A549 (cell line): ENCODE data around the gene KLHL29. TPM values are rescaled to one million over a fixed set of nuclear protein-coding genes. Genes with fewer than 3 reads are reported as not detected.

Experiments
- ATAC-seq, 2 experiments: fragments of 200-7000 bp in 1 of 2; fragments of >200 bp in 1 of 2; cut with Nextera tagmentation in 1 of 2; cut with Tn5 transposase in 1 of 2; 3 replicates each; pipeline versions ENCODE4 v1.8.0 to v1.9.1; 2018 to 2020; ENCODE audit warnings: mild to moderate bottlenecking in 1 of 2, moderate library complexity in 1 of 2
- CTCF ChIA-PET: fragments of 300-600 bp; sonication (Branson Sonifier 250); formaldehyde crosslinking; extraction: SDS; loops from one replicate; lab custom pipeline; 2021; ENCODE audit warnings: antibody characterized with exemption, inconsistent platforms; lab: Yijun Ruan, JAX
- POLR2A ChIA-PET: fragments of 350-600 bp; formaldehyde crosslinking; extraction: SDS; loops from one replicate; lab custom pipeline; 2021; ENCODE audit warnings: antibody characterized with exemption, inconsistent platforms; lab: Yijun Ruan, JAX
- DNase-seq, 2 experiments: peaks; one replicate each; pipeline versions ENCODE4 v3.0.0 to v3.0.0-alpha.2; 2011 to 2016; ENCODE audit warnings: low read depth in 1 of 2, low spot score in 1 of 2
- FAIRE-seq: peaks from 2 replicates; lab custom pipeline; 2011; peaks lifted over from hg19 to GRCh38; lab: Jason Lieb, UNC
- H3K27ac ChIP-seq, 2 experiments: fragments of >200 bp; sonication (Bioruptor Twin); formaldehyde crosslinking; 3 replicates each; pipeline ENCODE4 v1.5.1; 2016 to 2017
- H3K4me1 ChIP-seq: fragments of >200 bp; sonication (Bioruptor Twin); formaldehyde crosslinking; 3 replicates; pipeline ENCODE4 v1.6.1; 2016
- H3K4me2 ChIP-seq: fragments of >200 bp; sonication (Bioruptor Twin); formaldehyde crosslinking; 3 replicates; pipeline ENCODE4 v1.6.1; 2016
- H3K4me3 ChIP-seq: fragments of >200 bp; sonication (Bioruptor Twin); formaldehyde crosslinking; 3 replicates; pipeline ENCODE4 v1.5.1; 2016
- H3K9me3 ChIP-seq: fragments of >200 bp; sonication (Bioruptor Twin); formaldehyde crosslinking; 3 replicates; pipeline ENCODE4 v1.6.1; 2016
- BHLHE40 ChIP-seq: IDR thresholded peaks from 2 replicates; pipeline ENCODE4 v1.6.1; 2012; ENCODE audit warnings: low read depth, low read length, inconsistent platforms
- CEBPB ChIP-seq, 2 experiments: fragments of >200 bp in 1 of 2; sonication (Bioruptor Twin) in 1 of 2; formaldehyde crosslinking in 1 of 2; IDR thresholded peaks; 2 replicates each; pipeline ENCODE4 v1.6.1; 2012 to 2016
- EHF ChIP-seq: fragments of 250-450 bp; sonication (Bioruptor Pico); IDR thresholded peaks from 2 replicates; pipeline ENCODE4 v1.5.0; 2020; ENCODE audit warnings: mild to moderate bottlenecking
- EHMT2 ChIP-seq: fragments of 200-600 bp; sonication (generic); IDR thresholded peaks from 2 replicates; pipeline ENCODE4 v1.6.1; 2016; ENCODE audit warnings: antibody characterized with exemption, low read depth, mild to moderate bottlenecking, moderate library complexity
- ELK1 ChIP-seq: fragments of 150-350 bp; IDR thresholded peaks from 2 replicates; pipeline ENCODE4 v1.6.1; 2014; ENCODE audit warnings: low read depth, mild to moderate bottlenecking, low read length
- HOXA7 ChIP-seq: fragments of 250-450 bp; sonication (Bioruptor Pico); IDR thresholded peaks from 2 replicates; pipeline ENCODE4 v1.5.0; 2020; ENCODE audit warnings: mild to moderate bottlenecking, moderate library complexity
- HOXB13 ChIP-seq: fragments of 250-450 bp; sonication (Bioruptor Pico); IDR thresholded peaks from 2 replicates; pipeline ENCODE4 v1.5.0; 2020; ENCODE audit warnings: low read depth, mild to moderate bottlenecking, moderate library complexity
- JUN ChIP-seq, 2 experiments: fragments of >200 bp; sonication (Bioruptor Twin); formaldehyde crosslinking; IDR thresholded peaks; 2 replicates in 1 of 2; 3 replicates in 1 of 2; pipeline ENCODE4 v1.6.1; 2016 to 2017
- NFE2L2 ChIP-seq: fragments of 150-350 bp; conservative IDR thresholded peaks from 2 replicates; pipeline ENCODE4 v1.6.1; 2014; ENCODE audit warnings: low read length
- POLR2A ChIP-seq: IDR thresholded peaks from 2 replicates; pipeline ENCODE4 v1.6.1; 2012; ENCODE audit warnings: mild to moderate bottlenecking, low read length
- POLR2AphosphoS2 ChIP-seq: conservative IDR thresholded peaks from 2 replicates; pipeline ENCODE4 v1.6.1; 2012; ENCODE audit warnings: low read length, improper control_type of control experiment, inconsistent platforms
- RAD21 ChIP-seq, 2 experiments: fragments of >200 bp in 1 of 2; sonication (Bioruptor Twin) in 1 of 2; formaldehyde crosslinking in 1 of 2; IDR thresholded peaks in 1 of 2; conservative IDR thresholded peaks in 1 of 2; 2 replicates in 1 of 2; 3 replicates in 1 of 2; pipeline ENCODE4 v1.6.1; 2012 to 2018; ENCODE audit warnings: inconsistent platforms in 1 of 2
- REST ChIP-seq: fragments of 200-600 bp; sonication (generic); IDR thresholded peaks from 2 replicates; pipeline ENCODE4 v1.6.1; 2016; ENCODE audit warnings: antibody characterized with exemption, mild to moderate bottlenecking, moderate library complexity
- RNF2 ChIP-seq: fragments of 200-600 bp; sonication (generic); IDR thresholded peaks from 2 replicates; pipeline ENCODE4 v1.6.1; 2016; ENCODE audit warnings: low read depth, mild to moderate bottlenecking, antibody characterized with exemption, moderate library complexity, borderline replicate concordance
- TFCP2L1 ChIP-seq: fragments of 250-450 bp; sonication (Bioruptor Pico); IDR thresholded peaks from 2 replicates; pipeline ENCODE4 v1.5.0; 2021; ENCODE audit warnings: mild to moderate bottlenecking
- ZC3H11A ChIP-seq: fragments of 450-650 bp; IDR thresholded peaks from 2 replicates; pipeline ENCODE4 v1.6.1; 2014; ENCODE audit warnings: antibody characterized with exemption, mild to moderate bottlenecking
- whole genome bisulfite sequencing: methylation state at CpG from one replicate; pipeline ENCODE4 v1.1.6; 2017; ENCODE audit errors: missing lambda C conversion rate; 5-methylcytosine and 5-hydroxymethylcytosine counted together
- polyA plus RNA-seq, 4 experiments: library from polyadenylated mRNA; depleted of rRNA in 3 of 4; stranded (reverse); fragments of >200 nt; fragmentation: RNase III in 1 of 4; extraction: RNeasy Plus Mini Kit Qiagen cat#74134 plus additional on column Dnase treatment in 1 of 4; gene quantifications; 2 replicates in 3 of 4; 3 replicates in 1 of 4; pipeline ENCODE4 v1.2.3, GENCODE V29; 2011 to 2017
- TF ChIP-seq, protein P1 (sequence below): fragments of 250-450 bp; sonication (Bioruptor Pico); IDR thresholded peaks from 2 replicates; pipeline ENCODE4 v1.5.0; 2020; ENCODE audit warnings: low read depth, mild to moderate bottlenecking, moderate library complexity
- TF ChIP-seq, protein P2 (sequence below): fragments of >200 bp; sonication (Bioruptor Twin); formaldehyde crosslinking; IDR thresholded peaks from 3 replicates; pipeline ENCODE4 v1.5.1; 2016

KLHL29 gene
- polyA plus RNA-seq, 2 of the 4 experiments (the other 2 are of a cell fraction) = 1.3 to 2.5 TPM

DNA sequence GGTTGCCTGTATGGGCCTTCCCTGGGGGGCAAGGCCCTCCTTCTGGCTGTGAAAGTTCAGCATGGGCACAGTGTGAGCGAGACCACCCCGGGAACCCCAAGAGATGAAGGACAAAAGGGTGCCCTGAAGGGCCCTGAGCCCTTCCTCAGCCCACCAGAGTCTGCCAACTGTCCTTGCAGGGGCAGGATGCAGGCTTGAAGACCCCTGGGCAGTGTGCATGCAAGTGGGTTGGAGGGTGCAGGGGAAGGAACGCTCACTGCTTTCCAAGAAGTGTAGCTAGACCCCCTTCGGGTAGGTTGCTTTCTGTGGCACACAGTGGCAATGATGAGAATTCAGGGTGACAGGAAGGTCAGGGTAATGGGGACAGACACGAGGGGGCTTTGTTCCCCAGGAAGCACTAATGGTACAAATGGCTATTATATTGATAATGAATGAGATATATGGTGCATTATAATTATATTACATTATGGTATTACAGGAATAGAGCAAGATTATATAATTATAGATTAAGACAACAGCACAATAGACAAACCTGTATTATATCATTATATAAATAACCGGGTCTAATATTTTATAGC, 313.2 kb downstream of the KLHL29 start:
- ATAC-seq (no peak), DNase-seq (no peak), FAIRE-seq (no peak)
- Histone ChIP-seq H3K9me3 (no peaks in the 10 kb centered on the region), H3K27ac (no peak overlapping the region), H3K4me1 (no peaks in the 10 kb centered on the region), H3K4me3 (no peak overlapping the region), H3K4me2 (no peak overlapping the region)
- POLR2A ChIA-PET = no interaction called here
- CTCF ChIA-PET = no interaction called here
- no peak for TF ChIP-seq NFE2L2
- no peak for TF ChIP-seq REST
- TF ChIP-seq, protein P1, sequence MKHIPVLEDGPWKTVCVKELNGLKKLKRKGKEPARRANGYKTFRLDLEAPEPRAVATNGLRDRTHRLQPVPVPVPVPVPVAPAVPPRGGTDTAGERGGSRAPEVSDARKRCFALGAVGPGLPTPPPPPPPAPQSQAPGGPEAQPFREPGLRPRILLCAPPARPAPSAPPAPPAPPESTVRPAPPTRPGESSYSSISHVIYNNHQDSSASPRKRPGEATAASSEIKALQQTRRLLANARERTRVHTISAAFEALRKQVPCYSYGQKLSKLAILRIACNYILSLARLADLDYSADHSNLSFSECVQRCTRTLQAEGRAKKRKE (CRISPR knock-in tag) = no peak
- TF ChIP-seq ZC3H11A = no peak
- TF ChIP-seq EHF = no peak
- TF ChIP-seq RAD21 (conservative IDR thresholded peaks at IDR 0.05 in 1 of 2, IDR thresholded peaks at IDR 0.05 in 1 of 2) = no peak
- WGBS = 68% methylated on average over 6 of the region's 6 CpGs

DNA sequence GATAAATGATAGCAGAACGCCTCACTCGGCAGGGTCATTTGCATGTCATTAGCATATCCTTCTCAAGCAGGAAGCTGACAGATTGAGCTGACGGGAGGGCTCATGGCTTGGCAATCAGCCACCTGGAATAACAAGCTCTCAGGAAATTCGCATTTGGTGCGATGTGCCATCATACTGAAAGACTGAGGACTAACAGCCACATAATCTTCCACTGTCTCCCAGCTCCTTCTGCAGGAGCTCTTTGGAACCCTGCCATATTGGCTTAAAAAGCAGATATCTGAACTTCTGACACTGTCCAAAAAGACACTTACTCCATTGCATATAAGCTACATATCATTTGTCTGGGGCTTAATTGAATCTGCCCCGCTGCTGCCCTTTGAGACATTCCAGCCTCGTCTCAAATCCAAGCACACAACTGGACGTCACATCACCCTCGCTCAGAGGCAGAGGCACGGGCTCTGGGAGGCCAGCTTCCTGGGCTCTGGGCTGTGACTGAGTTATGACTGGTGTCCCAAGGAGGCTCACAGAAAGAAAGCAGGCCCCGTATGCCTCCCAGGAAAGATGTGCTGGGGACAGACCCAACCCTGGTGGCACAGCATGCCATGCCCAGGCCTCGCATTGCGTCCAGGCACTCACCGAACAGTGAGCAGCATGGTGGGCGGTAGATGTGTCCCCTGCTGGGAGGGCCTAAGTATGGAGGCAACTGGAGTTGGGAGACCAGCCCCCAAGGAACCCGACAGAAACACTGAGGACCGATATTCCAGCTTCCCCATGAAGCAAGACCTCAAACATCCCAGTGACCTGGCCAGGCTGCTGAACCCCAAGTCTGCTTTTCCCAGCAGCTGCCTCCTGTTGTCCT, 314.0 kb downstream of the KLHL29 start:
- H3K4me2 ChIP-seq = no peak overlapping the region
- ChIA-PET CTCF (no interaction called here), POLR2A (no interaction called here)
- H3K27ac ChIP-seq = no peak overlapping the region
- no peaks in the 10 kb centered on the region for H3K4me1 ChIP-seq
- FAIRE-seq (no peak), DNase-seq (no peak), ATAC-seq (no peak)
- WGBS = 87% methylated on average over 17 of the region's 17 CpGs
- no peak overlapping the region for H3K4me3 ChIP-seq
- TF ChIP-seq EHF (no peak), RNF2 (no peak)
- TF ChIP-seq, protein P1 (CRISPR knock-in tag) = no peak
- no peaks in the 10 kb centered on the region for H3K9me3 ChIP-seq

DNA sequence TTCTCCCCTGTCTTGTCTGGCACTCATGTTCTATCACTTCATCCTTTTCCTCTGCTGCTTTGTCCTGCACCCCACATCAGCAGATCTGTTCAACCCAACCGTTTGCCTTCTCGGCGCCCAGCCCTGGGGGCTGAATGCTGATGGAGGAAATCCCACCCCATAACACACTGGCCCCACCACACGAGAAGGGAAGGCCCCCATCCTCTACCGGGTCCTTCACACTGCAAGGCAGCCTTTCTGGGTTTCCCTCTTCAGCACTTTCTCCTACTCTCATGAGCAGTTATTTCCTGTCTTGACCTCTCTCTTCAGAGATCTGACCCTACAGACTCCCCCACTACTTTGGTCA, 314.6 kb downstream of the KLHL29 start:
- CTCF ChIA-PET = no interaction called here
- Histone ChIP-seq H3K27ac (no peak overlapping the region), H3K4me2 (no peak overlapping the region), H3K4me3 (no peak overlapping the region)
- POLR2A ChIA-PET = no interaction called here
- no peak for ATAC-seq
- TF ChIP-seq POLR2A (no peak), HOXA7 (CRISPR knock-in tag) (no peak), EHMT2 (no peak), BHLHE40 (no peak), HOXB13 (CRISPR knock-in tag) (no peak), EHF (no peak), TFCP2L1 (CRISPR knock-in tag) (no peak), REST (no peak), CEBPB (IDR thresholded peaks at IDR 0.05) (no peak), ELK1 (no peak), JUN (IDR thresholded peaks at IDR 0.05) (no peak), POLR2AphosphoS2 (no peak)
- TF ChIP-seq, protein P2, sequence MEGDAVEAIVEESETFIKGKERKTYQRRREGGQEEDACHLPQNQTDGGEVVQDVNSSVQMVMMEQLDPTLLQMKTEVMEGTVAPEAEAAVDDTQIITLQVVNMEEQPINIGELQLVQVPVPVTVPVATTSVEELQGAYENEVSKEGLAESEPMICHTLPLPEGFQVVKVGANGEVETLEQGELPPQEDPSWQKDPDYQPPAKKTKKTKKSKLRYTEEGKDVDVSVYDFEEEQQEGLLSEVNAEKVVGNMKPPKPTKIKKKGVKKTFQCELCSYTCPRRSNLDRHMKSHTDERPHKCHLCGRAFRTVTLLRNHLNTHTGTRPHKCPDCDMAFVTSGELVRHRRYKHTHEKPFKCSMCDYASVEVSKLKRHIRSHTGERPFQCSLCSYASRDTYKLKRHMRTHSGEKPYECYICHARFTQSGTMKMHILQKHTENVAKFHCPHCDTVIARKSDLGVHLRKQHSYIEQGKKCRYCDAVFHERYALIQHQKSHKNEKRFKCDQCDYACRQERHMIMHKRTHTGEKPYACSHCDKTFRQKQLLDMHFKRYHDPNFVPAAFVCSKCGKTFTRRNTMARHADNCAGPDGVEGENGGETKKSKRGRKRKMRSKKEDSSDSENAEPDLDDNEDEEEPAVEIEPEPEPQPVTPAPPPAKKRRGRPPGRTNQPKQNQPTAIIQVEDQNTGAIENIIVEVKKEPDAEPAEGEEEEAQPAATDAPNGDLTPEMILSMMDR = no peak
- TF ChIP-seq, all 56 proteins: peak for 0
- DNase-seq = no peak
- H3K4me1 ChIP-seq = no peaks in the 10 kb centered on the region
- no peak for FAIRE-seq
- no peaks in the 10 kb centered on the region for H3K9me3 ChIP-seq
- 85% methylated on average over 5 of the region's 5 CpGs for WGBS
